Neuron (in vitro differentiated cells): Measurements from ENCODE around the gene ENPP6.

Experiments
- H2AFZ ChIP-seq: one replicate; pipeline ENCODE4 v1.6.1; 2013; ENCODE audit warnings: low read depth, mild to moderate bottlenecking, inconsistent platforms, low read length, moderate library complexity
- H3K27me3 ChIP-seq: one replicate; pipeline ENCODE4 v1.6.1; 2013; ENCODE audit warnings: low read length; ENCODE audit not compliant: insufficient read depth
- H3K36me3 ChIP-seq: one replicate; pipeline ENCODE4 v1.6.1; 2013; ENCODE audit warnings: low read length; ENCODE audit not compliant: insufficient read depth
- H3K4me1 ChIP-seq: one replicate; pipeline ENCODE4 v1.6.1; 2013; ENCODE audit warnings: low read length; ENCODE audit not compliant: insufficient read depth
- H3K4me3 ChIP-seq: 2 replicates; pipeline ENCODE4 v1.5.1; 2013; ENCODE audit warnings: mild to moderate bottlenecking, low read length, moderate library complexity
- H3K9me3 ChIP-seq: one replicate; pipeline ENCODE4 v1.6.1; 2013; ENCODE audit warnings: low read length

The ENPP6 gene

GRCh38 chr4:184097815-184098214 lies 119.9 kb downstream of the ENPP6 start:
- H3K4me1 ChIP-seq, result no peaks in the 10 kb centered on the region
- no peak overlapping the region for H2AFZ ChIP-seq
- H3K36me3 ChIP-seq, result no peaks in the 10 kb centered on the region
- peaks cover 5% of the 10 kb centered on the region for H3K27me3 ChIP-seq
- H3K4me3 ChIP-seq, result no peak overlapping the region
- H3K9me3 ChIP-seq, result no peaks in the 10 kb centered on the region

GRCh38 chr4:184097241-184097605 lies 120.5 kb downstream of the ENPP6 start:
- Histone ChIP-seq H3K4me3 (no peak overlapping the region), H3K36me3 (no peaks in the 10 kb centered on the region), H3K4me1 (no peaks in the 10 kb centered on the region), H2AFZ (no peak overlapping the region), H3K27me3 (peaks cover 2% of the 10 kb centered on the region), H3K9me3 (no peaks in the 10 kb centered on the region)

GRCh38 chr4:184096561-184097240 lies 121.0 kb downstream of the ENPP6 start:
- Histone ChIP-seq H3K4me3 (no peak overlapping the region), H2AFZ (no peak overlapping the region), H3K36me3 (no peaks in the 10 kb centered on the region), H3K27me3 (peaks cover 2% of the 10 kb centered on the region), H3K9me3 (no peaks in the 10 kb centered on the region), H3K4me1 (no peaks in the 10 kb centered on the region)

DNA sequence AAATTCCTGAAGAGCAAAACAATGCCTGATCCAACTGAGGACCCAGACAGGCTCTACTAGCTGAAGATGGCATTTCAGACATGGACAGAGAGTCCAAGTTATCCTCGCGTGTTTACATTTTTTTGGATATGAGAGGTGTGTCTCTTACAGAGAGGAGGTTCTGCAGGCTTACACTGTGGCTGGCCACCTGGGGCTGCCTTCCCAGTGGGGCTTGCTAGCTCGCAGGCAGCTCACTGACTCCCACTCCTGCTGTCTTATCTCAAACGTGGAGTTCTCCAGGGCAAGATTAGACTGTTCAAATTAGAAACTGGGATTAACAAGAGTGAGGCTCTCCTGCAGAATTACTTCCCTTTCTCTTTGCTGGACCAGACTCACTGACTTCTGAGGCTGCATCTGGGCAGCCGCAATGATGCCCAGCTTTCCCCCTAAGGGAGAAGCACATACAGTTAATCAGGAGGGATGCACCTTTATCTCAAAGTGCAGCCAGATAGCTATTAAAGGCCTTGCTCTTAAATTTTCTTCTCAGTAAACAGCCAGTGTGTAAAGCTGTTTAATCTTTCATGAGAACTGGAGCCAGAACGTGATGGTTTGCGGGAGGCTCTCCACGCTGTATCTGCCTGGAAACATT lies 123.0 kb downstream of the ENPP6 start:
- H3K9me3 ChIP-seq, result no peaks in the 10 kb centered on the region
- no peaks in the 10 kb centered on the region for H3K4me1 ChIP-seq
- no peak overlapping the region for H3K4me3 ChIP-seq
- no peak overlapping the region for H2AFZ ChIP-seq
- peaks cover 2% of the 10 kb centered on the region for H3K27me3 ChIP-seq
- H3K36me3 ChIP-seq, result no peaks in the 10 kb centered on the region

DNA sequence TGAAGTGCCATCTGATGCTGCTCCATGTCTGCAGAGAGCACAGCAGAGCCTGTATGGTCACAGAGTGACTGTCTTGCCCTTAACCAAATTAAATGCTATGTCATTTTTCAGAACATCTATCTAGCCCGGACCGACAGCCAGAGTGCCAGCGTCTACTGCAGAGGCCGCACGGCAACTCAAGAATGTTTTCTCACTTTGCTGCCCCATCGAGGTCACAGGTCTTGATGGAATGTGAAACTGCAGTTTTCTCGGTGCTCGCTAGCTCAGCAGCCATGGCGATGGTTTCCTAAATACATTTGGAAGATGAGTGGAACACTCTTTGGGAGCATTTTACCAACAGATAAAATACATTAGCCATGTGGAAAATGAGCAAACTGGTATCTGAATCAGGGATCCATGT lies 125.7 kb downstream of the ENPP6 start:
- Histone ChIP-seq H3K36me3 (no peaks in the 10 kb centered on the region), H3K4me3 (no peak overlapping the region), H2AFZ (no peak overlapping the region), H3K4me1 (no peaks in the 10 kb centered on the region), H3K27me3 (peaks cover 2% of the 10 kb centered on the region), H3K9me3 (no peaks in the 10 kb centered on the region)

DNA sequence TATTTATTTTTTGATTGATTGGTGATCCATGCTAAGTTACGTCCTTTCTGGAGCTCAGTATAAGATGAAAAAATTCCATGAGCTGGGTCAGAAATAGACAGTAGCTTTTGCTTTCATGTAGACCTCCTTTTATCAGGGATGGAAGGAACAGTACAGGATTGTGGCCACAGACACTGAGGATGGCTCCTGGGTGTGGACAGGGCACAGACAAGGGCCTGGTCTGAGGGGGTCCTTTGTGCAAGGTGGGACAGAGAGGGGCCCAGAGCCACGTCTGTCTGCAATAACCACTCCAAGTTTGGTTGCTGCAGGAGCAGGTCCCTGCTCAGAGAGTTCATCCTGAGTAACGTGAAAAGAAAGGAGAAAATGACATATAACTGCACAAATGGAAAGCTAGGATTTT lies 127.1 kb downstream of the ENPP6 start:
- Histone ChIP-seq H3K27me3 (peaks cover 2% of the 10 kb centered on the region), H3K4me3 (no peak overlapping the region), H2AFZ (no peak overlapping the region), H3K4me1 (no peaks in the 10 kb centered on the region), H3K9me3 (no peaks in the 10 kb centered on the region), H3K36me3 (no peaks in the 10 kb centered on the region)

- Histone ChIP-seq H2AFZ (no peak overlapping the region), H3K36me3 (no peaks in the 10 kb centered on the region), H3K9me3 (peaks cover 10% of the 10 kb centered on the region), H3K4me3 (no peak overlapping the region), H3K4me1 (no peaks in the 10 kb centered on the region), H3K27me3 (no peaks in the 10 kb centered on the region)
These were observed 137.0 kb downstream of the ENPP6 start for GRCh38 chr4:184080674-184081073.

DNA sequence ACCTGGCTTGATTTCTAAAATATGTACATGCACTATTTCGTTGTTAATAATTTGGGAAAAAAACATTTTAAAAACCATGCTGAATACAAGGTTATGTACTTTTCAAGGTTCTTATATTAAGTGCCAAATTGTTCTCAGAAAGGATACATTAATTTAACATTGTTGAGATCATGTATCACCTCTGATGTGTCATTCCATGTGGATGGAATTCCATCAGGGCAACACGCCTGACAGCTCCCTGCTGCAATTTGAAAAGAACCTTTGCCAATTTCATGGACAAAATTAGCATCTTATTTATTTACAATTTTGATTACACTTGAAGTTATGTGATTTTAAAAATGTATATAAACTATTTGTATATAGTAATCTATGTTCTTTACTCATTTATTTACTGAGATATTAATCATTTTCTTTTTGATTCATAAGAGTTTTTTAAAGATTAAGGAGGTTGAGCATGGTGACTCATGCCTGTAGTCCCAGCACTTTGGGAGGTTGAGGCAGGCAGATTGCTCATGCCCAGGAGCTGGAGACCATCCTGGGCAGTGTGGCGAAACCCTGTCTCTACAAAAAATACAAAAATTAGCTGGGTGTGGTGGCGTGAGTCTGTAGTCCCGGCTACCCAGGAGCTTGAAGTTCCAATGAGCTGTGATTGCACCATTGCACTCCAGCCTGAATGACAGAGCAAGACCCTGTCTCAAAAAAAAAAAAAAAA lies 142.8 kb downstream of the ENPP6 start:
- no peaks in the 10 kb centered on the region for H3K36me3 ChIP-seq
- no peak overlapping the region for H2AFZ ChIP-seq
- H3K4me3 ChIP-seq, result no peak overlapping the region
- H3K9me3 ChIP-seq, result peaks cover 11% of the 10 kb centered on the region
- no peaks in the 10 kb centered on the region for H3K27me3 ChIP-seq
- H3K4me1 ChIP-seq, result no peaks in the 10 kb centered on the region

DNA sequence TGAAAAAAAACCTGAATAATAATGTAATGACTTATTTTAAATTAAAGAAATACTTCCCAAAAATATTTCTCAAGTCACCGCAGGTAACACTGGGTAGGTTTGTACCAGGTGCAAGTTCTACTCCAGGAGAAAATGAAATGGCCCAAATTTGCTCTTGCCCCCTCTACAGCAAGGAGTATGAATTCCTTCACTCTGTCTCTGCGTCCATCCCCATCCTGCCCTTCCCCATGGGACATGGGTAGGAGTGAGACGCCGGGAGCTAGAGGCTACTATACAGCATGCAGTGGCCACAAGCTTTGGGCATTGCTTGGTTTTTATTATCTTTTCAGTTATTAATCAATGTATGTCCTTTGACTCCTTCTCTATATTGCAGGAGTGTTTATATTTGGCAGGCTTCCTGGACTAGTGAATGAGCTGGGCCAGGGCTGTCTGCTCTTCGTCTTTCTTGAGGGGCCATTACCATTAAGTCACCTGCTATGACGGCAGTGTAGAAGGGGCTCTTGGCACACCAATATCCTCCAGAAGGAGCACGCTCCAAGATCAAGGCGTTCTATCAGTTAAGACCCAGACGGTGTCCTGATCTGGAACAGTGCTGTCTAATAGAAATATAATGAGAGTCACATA lies 149.6 kb downstream of the ENPP6 start:
- no peaks in the 10 kb centered on the region for H3K27me3 ChIP-seq
- H3K36me3 ChIP-seq, result no peaks in the 10 kb centered on the region
- H3K4me3 ChIP-seq, result no peak overlapping the region
- no peak overlapping the region for H2AFZ ChIP-seq
- H3K9me3 ChIP-seq, result peaks cover 3% of the 10 kb centered on the region
- H3K4me1 ChIP-seq, result peaks cover 11% of the 10 kb centered on the region

DNA sequence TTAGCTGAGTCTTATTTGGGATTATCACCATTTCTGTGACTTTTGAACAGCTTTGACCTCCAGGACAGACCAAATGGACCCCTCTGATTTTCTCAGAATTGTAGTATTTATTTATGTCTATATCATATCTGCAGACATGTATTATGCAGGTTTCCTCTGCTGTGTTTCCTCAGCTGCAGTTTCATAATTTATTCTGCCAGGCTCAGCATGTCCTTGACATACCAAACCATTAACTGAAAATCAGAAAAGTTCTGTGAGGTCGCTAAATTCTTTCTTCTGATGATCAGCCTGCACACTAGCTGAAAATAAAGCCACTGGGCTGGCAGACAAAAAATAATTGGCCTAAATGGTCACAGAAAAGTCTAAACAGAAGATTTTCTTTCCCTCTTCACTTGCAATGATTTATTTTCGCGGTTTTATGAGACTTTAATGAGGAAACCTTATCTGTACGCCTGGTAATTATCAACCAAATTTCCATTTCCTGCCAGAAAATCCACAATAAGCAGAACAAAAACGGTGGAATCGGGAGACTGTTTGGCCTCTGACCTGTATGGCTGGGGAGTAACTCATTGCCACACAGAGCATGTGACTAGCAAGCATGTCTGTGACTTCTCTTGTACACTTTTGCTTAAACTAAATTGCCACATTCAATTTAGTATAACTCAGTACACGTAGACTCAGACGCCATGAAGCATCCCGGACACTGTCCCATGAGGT lies 150.9 kb downstream of the ENPP6 start:
- no peaks in the 10 kb centered on the region for H3K27me3 ChIP-seq
- peaks cover 11% of the 10 kb centered on the region for H3K4me1 ChIP-seq
- H3K4me3 ChIP-seq, result no peak overlapping the region
- H2AFZ ChIP-seq, result no peak overlapping the region
- no peaks in the 10 kb centered on the region for H3K36me3 ChIP-seq
- H3K9me3 ChIP-seq, result no peaks in the 10 kb centered on the region

- Histone ChIP-seq H3K4me1 (peaks cover 11% of the 10 kb centered on the region), H3K4me3 (no peak overlapping the region), H3K9me3 (peaks cover 3% of the 10 kb centered on the region), H3K36me3 (peaks cover 4% of the 10 kb centered on the region), H2AFZ (no peak overlapping the region), H3K27me3 (no peaks in the 10 kb centered on the region)
These were observed 152.8 kb downstream of the ENPP6 start for GRCh38 chr4:184064877-184065276.

GRCh38 chr4:184062769-184063168 lies 154.9 kb downstream of the ENPP6 start:
- Histone ChIP-seq H3K36me3 (peaks cover 4% of the 10 kb centered on the region), H3K4me1 (peaks cover 11% of the 10 kb centered on the region), H2AFZ (no peak overlapping the region), H3K4me3 (no peak overlapping the region), H3K27me3 (no peaks in the 10 kb centered on the region), H3K9me3 (peaks cover 3% of the 10 kb centered on the region)

- Histone ChIP-seq H3K27me3 (no peaks in the 10 kb centered on the region), H3K4me1 (peaks cover 2% of the 10 kb centered on the region), H2AFZ (no peak overlapping the region), H3K9me3 (peaks cover 3% of the 10 kb centered on the region), H3K36me3 (peaks cover 4% of the 10 kb centered on the region), H3K4me3 (no peak overlapping the region)
These were observed 156.1 kb downstream of the ENPP6 start for GRCh38 chr4:184061582-184061981.
